GM13976 (cell line): ENCODE data around the gene ITCH.

Source experiments
- DNase-seq: peaks from one replicate; pipeline ENCODE4 v3.0.0; 2012; ENCODE audit warnings: low spot score
- CTCF ChIP-seq: IDR thresholded peaks from 2 replicates; pipeline ENCODE4 v1.5.1; 2012; ENCODE audit warnings: borderline replicate concordance, mild to moderate bottlenecking; ENCODE audit not compliant: insufficient read depth; ENCODE audit errors: extremely low read depth, missing control alignments, control extremely low read depth
- in situ Hi-C: fragments of 300-500 bp; cut with MboI; formaldehyde crosslinking; loops from one replicate; pipeline ENCODE4 v1.12.0; 2022; ENCODE audit warnings: low sequenced_read_pairs, mixed read lengths, inconsistent platforms; ENCODE audit not compliant: unreplicated experiment

Gene ITCH

GRCh38 chr20:34530342-34530741 is 167.3 kb downstream of the ITCH start:
- TF ChIP-seq CTCF = no peak
- no peak for DNase-seq
- in situ Hi-C loops = loop anchor here (10.0 kb wide), 2 partner anchors 174 to 234 kb away; partner anchors contain the start of gene TP53INP2

GRCh38 chr20:34531608-34532265 is 168.7 kb downstream of the ITCH start:
- no peak for DNase-seq
- TF ChIP-seq CTCF = no peak
- in situ Hi-C loops = loop anchor here (10.0 kb wide), 2 partner anchors 173 to 233 kb away; partner anchors contain the start of gene TP53INP2

- DNase-seq = no peak
- TF ChIP-seq CTCF = no peak
- in situ Hi-C loops = loop anchor here (10.0 kb wide), 2 partner anchors 172 to 232 kb away; partner anchors contain the start of gene TP53INP2
Measured at GRCh38 chr20:34532320-34532719, 169.2 kb downstream of the ITCH start.

- TF ChIP-seq CTCF = no peak
- no peak for DNase-seq
- in situ Hi-C loops = loop anchor here (10.0 kb wide), 2 partner anchors 172 to 232 kb away; partner anchors contain the start of gene TP53INP2
Measured at GRCh38 chr20:34532756-34533155, 169.7 kb downstream of the ITCH start.

GRCh38 chr20:34534391-34535165 is 171.5 kb downstream of the ITCH start:
- in situ Hi-C loops = loop anchor here (10.0 kb wide), 2 partner anchors 170 to 230 kb away; partner anchors contain the start of gene TP53INP2
- TF ChIP-seq CTCF = no peak
- DNase-seq = no peak

GRCh38 chr20:34535301-34535840 is 172.3 kb downstream of the ITCH start:
- DNase-seq = no peak
- no peak for TF ChIP-seq CTCF
- in situ Hi-C loops = loop anchor here (10.0 kb wide), 2 partner anchors 169 to 229 kb away; partner anchors contain the start of gene TP53INP2
